ENCODE measurements around the gene ANKRD11. TPM values are rescaled to one million over a fixed set of nuclear protein-coding genes. Genes with fewer than 3 reads are reported as not detected.

The ANKRD11 gene
- total and polyA plus RNA-seq, 2 donors (not counting 3 experiments of a cell fraction or from before 2014, with no cell fraction given): 55.8 to 191 TPM

DNA sequence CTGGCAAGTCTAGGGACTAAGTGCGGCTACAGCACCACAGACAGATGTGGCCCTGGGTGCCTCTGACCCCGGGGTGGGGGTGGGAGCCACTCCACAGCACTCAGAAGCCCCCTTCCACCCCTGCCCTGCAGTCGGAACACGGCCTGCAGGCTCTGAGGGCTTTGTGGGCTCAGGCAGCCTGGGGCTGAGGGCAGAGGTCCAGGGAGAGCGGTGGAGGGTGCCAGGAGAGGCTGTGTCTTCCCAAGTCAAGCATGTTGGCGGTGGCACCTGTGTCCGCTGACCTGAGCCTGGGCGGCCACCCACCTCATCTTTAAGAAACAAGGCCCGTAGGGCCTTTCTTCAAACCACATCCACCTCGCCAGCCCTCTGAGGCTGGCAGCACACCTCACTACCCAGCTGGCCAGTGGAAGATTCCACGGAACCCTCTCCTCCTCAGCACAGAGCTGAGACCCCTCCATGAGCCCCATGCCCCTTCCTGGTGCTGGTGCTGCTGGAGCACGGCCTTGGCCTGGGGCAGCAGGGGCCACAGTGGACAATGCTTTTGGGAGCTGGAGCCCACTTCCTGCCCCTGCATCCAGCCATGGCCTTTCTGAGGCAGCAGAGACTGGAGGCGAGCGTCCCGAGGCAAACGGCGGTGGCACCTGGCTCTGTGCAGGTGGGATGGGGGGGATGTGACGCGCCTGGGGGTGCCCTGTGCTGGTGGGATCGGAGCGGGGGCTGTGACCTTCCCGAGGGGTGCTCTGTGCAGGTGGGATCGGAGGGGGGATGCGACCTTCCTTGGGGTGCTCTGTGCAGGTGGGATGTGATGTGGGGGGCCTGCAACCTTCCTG, 195.1 kb downstream of the ANKRD11 start:
- TF ChIP-seq EZH2 (IDR thresholded peaks at IDR 0.05; ENCODE audit: borderline replicate concordance, low read depth, low read length, severe bottlenecking) (no peak), GATA2 (IDR thresholded peaks at IDR 0.05; ENCODE audit: insufficient read depth, insufficient read length, low read depth, low read length) (no peak)

DNA sequence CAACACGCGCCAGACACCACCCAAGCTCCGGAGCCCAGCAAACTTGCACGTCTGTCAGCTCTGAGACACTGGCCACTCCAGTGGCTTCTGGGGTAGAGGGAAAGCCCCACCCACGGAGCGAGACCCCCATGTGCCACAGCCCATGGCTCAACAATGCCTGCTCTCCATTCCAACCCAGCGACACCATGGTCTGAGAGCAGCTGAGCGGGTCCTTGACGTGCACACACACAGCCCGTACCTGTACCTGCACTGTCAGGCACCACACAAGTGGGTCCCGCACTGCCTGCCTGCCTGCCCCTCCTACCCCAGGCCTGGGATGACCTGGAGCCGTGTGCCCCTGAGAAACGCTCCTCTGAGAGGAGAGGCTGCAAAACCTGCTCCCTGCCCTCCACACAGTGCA, 195.9 kb downstream of the ANKRD11 start:
- ChIA-PET POLR2A (no interaction called here), CTCF (interaction anchor here (1.2 to 2.1 kb wide), 4 partner anchors 13 to 263 kb away, joined by 3 to 6 read pairs (median 6); no protein-coding TSS in a partner anchor)
- TF ChIP-seq FOS (IDR thresholded peaks at IDR 0.05; ENCODE audit: borderline replicate concordance, insufficient read depth, low read length): no peak
- no peak for TF ChIP-seq POLR2AphosphoS5 (IDR thresholded peaks at IDR 0.05; ENCODE audit: insufficient read depth, low read depth, low read length)
- TF ChIP-seq EZH2 (IDR thresholded peaks at IDR 0.05; ENCODE audit: borderline replicate concordance, low read depth, low read length, severe bottlenecking): no peak
- TF ChIP-seq POLR2A (IDR thresholded peaks at IDR 0.05; ENCODE audit: low read depth, low read length): no peak
- TF ChIP-seq JUN (IDR thresholded peaks at IDR 0.05; ENCODE audit: borderline replicate concordance, insufficient read depth, insufficient read length, low read depth): no peak
- TF ChIP-seq MYC (IDR thresholded peaks at IDR 0.05; ENCODE audit: low read depth, low read length): no peak
- TF ChIP-seq, protein P1, sequence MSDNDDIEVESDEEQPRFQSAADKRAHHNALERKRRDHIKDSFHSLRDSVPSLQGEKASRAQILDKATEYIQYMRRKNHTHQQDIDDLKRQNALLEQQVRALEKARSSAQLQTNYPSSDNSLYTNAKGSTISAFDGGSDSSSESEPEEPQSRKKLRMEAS (IDR thresholded peaks at IDR 0.05; ENCODE audit: insufficient read depth, insufficient read length): no peak
- TF ChIP-seq, protein P2, sequence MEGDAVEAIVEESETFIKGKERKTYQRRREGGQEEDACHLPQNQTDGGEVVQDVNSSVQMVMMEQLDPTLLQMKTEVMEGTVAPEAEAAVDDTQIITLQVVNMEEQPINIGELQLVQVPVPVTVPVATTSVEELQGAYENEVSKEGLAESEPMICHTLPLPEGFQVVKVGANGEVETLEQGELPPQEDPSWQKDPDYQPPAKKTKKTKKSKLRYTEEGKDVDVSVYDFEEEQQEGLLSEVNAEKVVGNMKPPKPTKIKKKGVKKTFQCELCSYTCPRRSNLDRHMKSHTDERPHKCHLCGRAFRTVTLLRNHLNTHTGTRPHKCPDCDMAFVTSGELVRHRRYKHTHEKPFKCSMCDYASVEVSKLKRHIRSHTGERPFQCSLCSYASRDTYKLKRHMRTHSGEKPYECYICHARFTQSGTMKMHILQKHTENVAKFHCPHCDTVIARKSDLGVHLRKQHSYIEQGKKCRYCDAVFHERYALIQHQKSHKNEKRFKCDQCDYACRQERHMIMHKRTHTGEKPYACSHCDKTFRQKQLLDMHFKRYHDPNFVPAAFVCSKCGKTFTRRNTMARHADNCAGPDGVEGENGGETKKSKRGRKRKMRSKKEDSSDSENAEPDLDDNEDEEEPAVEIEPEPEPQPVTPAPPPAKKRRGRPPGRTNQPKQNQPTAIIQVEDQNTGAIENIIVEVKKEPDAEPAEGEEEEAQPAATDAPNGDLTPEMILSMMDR (IDR thresholded peaks at IDR 0.05; ENCODE audit: extremely low read depth in 1 of 2, insufficient read depth in 1 of 2, low read depth in 1 of 2, low read length in 2 of 2): no peak
- TF ChIP-seq GATA2 (IDR thresholded peaks at IDR 0.05; ENCODE audit: insufficient read depth, insufficient read length, low read depth, low read length): no peak
- Histone ChIP-seq H3K79me2 (ENCODE audit: control insufficient read depth, insufficient read depth, low read length) (peaks cover 71% of the 10 kb centered on the region), H3K9me3 (replicated peaks; ENCODE audit: control insufficient read depth, insufficient read depth, low read length) (no peaks in the 10 kb centered on the region), H3K36me3 (ENCODE audit: control insufficient read depth in 2 of 2, extremely low read depth in 1 of 2, insufficient read depth in 2 of 2, low read length in 2 of 2) (peaks cover 0 to 8% of the 10 kb centered on the region in 2 experiments), H3K9ac (replicated peaks; ENCODE audit: extremely low read depth, insufficient read depth, low read length) (no peak overlapping the region), H3K4me3 (replicated peaks in 1 of 3; ENCODE audit: insufficient read depth in 1 of 3, low read depth in 1 of 3, low read length in 3 of 3) (no peak overlapping the region), H3K27me3 (ENCODE audit: control insufficient read depth in 2 of 2, insufficient read depth in 2 of 2, low read length in 2 of 2) (no peaks in the 10 kb centered on the region), H3K27ac (ENCODE audit: insufficient read depth, low read depth, low read length) (no peak overlapping the region), H3K4me1 (ENCODE audit: control insufficient read depth, extremely low read depth, insufficient read depth, low read length) (peaks cover 17% of the 10 kb centered on the region), H4K20me1 (replicated peaks; ENCODE audit: control insufficient read depth, extremely low read depth, insufficient read depth, low read length) (no peaks in the 10 kb centered on the region), H3K9me1 (replicated peaks; ENCODE audit: control insufficient read depth, extremely low read depth, insufficient read depth, low read length) (no peaks in the 10 kb centered on the region), H3K4me2 (ENCODE audit: insufficient read depth, low read length) (no peak overlapping the region), H2AFZ (ENCODE audit: low read depth, low read length) (no peak overlapping the region)
- FAIRE-seq (no peak), DNase-seq (ENCODE audit: low read depth, low spot score) (no peak)
- intact Hi-C loops (cut with micrococcal nuclease) (no loop called here), dilution Hi-C loops (cut with MboI; ENCODE audit: extremely low pct_ligation_motif_present, low sequenced_read_pairs) (no loop called here)
- no TSS peak for BruUV-seq (replicated peaks)

More for the DNA sequence above, 195.1 kb downstream of the ANKRD11 start:
- no peak overlapping the region for H3K27ac ChIP-seq (ENCODE audit: insufficient read depth, low read depth, low read length)
- intact Hi-C loops (cut with micrococcal nuclease): no loop called here
- no peak overlapping the region for H2AFZ ChIP-seq (ENCODE audit: low read depth, low read length)
- DNase-seq (ENCODE audit: low read depth, low spot score) (no peak), FAIRE-seq (no peak)
- no peaks in the 10 kb centered on the region for H3K9me1 ChIP-seq (replicated peaks; ENCODE audit: control insufficient read depth, extremely low read depth, insufficient read depth, low read length)
- no TSS peak for BruUV-seq (replicated peaks)
- H3K4me3 ChIP-seq (replicated peaks in 1 of 3; ENCODE audit: insufficient read depth in 1 of 3, low read depth in 1 of 3, low read length in 3 of 3): no peak overlapping the region
- H3K4me1 ChIP-seq (ENCODE audit: control insufficient read depth, extremely low read depth, insufficient read depth, low read length): peaks cover 17% of the 10 kb centered on the region
- H3K4me2 ChIP-seq (ENCODE audit: insufficient read depth, low read length): no peak overlapping the region
- H3K9ac ChIP-seq (replicated peaks; ENCODE audit: extremely low read depth, insufficient read depth, low read length): no peak overlapping the region
- POLR2A ChIA-PET: no interaction called here
- peaks cover 0 to 10% of the 10 kb centered on the region in 2 experiments for H3K36me3 ChIP-seq (ENCODE audit: control insufficient read depth in 2 of 2, extremely low read depth in 1 of 2, insufficient read depth in 2 of 2, low read length in 2 of 2)
- CTCF ChIA-PET: no interaction called here
- H3K79me2 ChIP-seq (ENCODE audit: control insufficient read depth, insufficient read depth, low read length): peaks cover 79% of the 10 kb centered on the region
- H3K9me3 ChIP-seq (replicated peaks; ENCODE audit: control insufficient read depth, insufficient read depth, low read length): no peaks in the 10 kb centered on the region
- H3K27me3 ChIP-seq (ENCODE audit: control insufficient read depth in 2 of 2, insufficient read depth in 2 of 2, low read length in 2 of 2): no peaks in the 10 kb centered on the region
- H4K20me1 ChIP-seq (replicated peaks; ENCODE audit: control insufficient read depth, extremely low read depth, insufficient read depth, low read length): no peaks in the 10 kb centered on the region
- dilution Hi-C loops (cut with MboI; ENCODE audit: extremely low pct_ligation_motif_present, low sequenced_read_pairs): no loop called here
